Suprapubic skin (tissue), 3 donors: Measurements from ENCODE around the gene MOB3C.

ENCODE experiments used
- POLR2A ChIP-seq, 2 donors: fragments of 450-650 bp; IDR thresholded peaks; one replicate each; pipeline ENCODE4 v1.6.1; 2017; ENCODE audit warnings: antibody characterized with exemption in 2 of 2, mild to moderate bottlenecking in 2 of 2, moderate library complexity in 2 of 2
- TF ChIP-seq, protein P1 (sequence below), 2 donors: fragments of 200-600 bp in 1 of 2; fragments of 450-650 bp in 1 of 2; sonication (generic) in 1 of 2; IDR thresholded peaks; one replicate each; pipeline ENCODE4 v1.5.1; 2016 to 2019; ENCODE audit warnings: antibody characterized with exemption in 2 of 2, mild to moderate bottlenecking in 1 of 2, moderate library complexity in 1 of 2

GRCh38 chr1:46617833-46618232, 1.2 kb upstream of the MOB3C start:
- TF ChIP-seq POLR2A (IDR thresholded peaks at IDR 0.05), result no peak
- TF ChIP-seq, protein P1, sequence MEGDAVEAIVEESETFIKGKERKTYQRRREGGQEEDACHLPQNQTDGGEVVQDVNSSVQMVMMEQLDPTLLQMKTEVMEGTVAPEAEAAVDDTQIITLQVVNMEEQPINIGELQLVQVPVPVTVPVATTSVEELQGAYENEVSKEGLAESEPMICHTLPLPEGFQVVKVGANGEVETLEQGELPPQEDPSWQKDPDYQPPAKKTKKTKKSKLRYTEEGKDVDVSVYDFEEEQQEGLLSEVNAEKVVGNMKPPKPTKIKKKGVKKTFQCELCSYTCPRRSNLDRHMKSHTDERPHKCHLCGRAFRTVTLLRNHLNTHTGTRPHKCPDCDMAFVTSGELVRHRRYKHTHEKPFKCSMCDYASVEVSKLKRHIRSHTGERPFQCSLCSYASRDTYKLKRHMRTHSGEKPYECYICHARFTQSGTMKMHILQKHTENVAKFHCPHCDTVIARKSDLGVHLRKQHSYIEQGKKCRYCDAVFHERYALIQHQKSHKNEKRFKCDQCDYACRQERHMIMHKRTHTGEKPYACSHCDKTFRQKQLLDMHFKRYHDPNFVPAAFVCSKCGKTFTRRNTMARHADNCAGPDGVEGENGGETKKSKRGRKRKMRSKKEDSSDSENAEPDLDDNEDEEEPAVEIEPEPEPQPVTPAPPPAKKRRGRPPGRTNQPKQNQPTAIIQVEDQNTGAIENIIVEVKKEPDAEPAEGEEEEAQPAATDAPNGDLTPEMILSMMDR (IDR thresholded peaks at IDR 0.05), result no peak
